ENCODE data around the gene ASCC2. TPM values are rescaled to one million over a fixed set of nuclear protein-coding genes. Genes with fewer than 3 reads are reported as not detected.

The ASCC2 gene
- total RNA-seq, 1 experiment from 2014 or later: 28.7 TPM

- DNase-seq (ENCODE audit: low read depth): no peak
Measured at GRCh38 chr22:29817724-29818123, 20.4 kb downstream of the ASCC2 start.

DNA sequence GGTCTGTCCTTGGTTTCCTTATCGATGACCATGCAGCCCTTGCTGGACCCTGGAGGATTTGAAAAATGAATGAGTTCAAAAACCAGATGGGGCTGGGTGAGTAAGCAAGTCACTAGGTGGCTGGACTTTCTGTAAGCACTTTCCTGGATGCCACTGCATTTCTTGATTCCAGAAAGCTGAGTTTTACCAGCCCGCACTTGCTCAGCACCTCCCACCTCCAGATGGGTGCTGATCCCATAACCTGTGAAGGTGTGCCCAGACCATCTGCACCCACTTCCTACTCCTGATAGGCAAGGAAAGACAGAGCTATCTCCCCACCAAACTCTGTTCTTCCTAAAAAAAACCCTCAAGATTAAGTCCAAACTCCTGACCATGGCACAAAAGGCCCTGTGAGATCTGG lies 21.1 kb downstream of the ASCC2 start:
- DNase-seq (ENCODE audit: low read depth): no peak

GRCh38 chr22:29816539-29816938 lies 21.5 kb downstream of the ASCC2 start:
- DNase-seq (ENCODE audit: low read depth): no peak

DNA sequence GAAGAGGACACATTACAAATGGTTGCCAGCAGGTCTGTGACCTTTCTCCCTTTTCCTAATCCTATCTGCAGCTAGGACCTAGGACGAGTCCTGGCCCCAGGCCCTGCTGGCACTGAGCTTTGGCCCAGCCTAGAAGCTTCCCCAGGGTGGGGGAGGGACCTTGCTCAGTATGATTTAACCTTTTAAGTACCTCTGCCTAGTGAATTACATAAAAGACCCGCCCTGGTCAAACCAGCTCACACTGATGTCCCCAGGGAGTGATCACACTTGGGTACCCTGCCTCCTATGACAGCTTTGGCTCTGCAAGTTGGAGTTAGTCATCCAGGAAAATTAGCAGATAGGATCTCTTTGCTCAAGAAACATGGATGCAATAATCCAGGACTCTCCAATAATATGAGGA lies 21.9 kb downstream of the ASCC2 start:
- no peak for DNase-seq (ENCODE audit: low read depth)

DNA sequence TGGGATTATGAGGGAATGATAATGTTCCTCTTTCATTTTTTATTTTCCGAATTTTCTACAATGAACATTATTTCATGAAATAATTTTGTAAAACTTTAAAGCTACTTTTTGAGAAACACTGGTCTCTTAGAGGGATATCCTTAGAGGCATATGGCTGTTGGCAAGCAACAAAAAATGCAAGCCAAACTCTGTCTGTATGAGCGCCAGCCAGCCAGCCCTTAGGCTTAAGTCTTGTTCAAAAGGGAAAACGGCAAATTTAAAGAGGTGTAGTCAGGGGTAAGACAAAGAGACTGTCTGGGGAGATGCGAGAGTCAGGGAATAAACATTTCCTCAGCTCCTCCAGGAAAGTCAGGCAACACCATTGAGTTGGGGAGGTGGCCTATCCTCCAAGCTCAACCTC lies 22.5 kb downstream of the ASCC2 start:
- DNase-seq (ENCODE audit: low read depth): no peak

- no peak for DNase-seq (ENCODE audit: low read depth)
Measured at GRCh38 chr22:29814003-29814402, 24.1 kb downstream of the ASCC2 start.

DNA sequence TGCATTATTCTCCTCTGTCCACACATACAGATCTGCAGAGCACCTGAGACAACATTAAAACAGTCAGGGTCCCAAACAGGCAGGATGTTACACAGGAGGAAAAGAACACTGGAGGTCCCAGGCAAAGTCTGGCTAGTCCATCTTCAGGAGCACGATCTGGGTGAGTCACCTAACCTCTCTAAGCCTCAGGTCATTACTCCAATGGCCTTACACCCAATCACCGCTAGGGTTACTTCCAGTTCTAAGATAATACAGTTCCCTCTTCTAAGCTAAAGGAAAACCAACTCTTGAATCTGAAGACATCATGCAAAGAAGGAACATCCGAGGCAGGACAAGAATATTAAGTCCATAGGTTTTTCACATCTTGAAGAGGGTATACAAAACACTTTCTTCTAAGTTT lies 24.5 kb downstream of the ASCC2 start:
- peak; percentile 48 for DNase-seq (ENCODE audit: low read depth)

DNA sequence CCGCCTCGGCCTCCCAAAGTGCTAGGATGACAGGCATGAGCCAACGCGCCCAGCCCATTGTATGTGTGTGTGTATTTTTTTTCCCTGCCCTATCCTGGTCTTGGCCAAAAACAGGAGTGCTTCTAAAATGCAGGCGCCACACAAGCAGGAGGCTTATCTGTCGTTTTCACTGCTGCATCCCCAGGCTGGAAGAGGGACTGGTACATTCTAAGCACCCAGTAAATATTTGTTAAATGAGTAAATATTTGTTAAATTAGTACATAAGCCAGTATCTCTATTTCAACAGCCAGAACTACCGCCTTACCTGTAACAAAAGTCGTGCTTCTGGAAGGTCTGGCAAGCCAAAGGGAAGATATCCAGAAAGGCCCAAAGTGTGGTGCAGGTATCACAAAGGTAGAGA lies 24.9 kb downstream of the ASCC2 start:
- no peak for DNase-seq (ENCODE audit: low read depth)

- no peak for DNase-seq (ENCODE audit: low read depth)
Measured at GRCh38 chr22:29811377-29811776, 26.7 kb downstream of the ASCC2 start.

DNA sequence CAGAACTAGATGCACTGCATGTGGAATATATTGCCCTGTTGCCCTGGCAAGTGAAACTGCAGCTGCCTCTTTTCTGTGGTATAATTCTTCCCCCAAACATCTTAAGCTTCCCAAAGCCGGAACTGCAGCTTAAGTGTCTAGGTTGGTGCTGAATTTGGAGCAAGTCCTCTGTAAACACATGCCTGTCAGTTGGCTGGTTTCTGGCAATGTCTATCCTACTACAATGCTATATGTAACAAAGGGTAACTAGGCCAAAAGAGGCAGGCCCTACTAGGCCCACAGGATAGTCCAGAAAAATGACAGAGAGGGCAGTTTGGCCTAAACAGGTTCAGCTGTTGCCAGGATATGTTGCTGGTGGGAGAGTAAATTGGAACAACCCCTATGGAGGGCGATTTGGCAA lies 27.9 kb downstream of the ASCC2 start:
- DNase-seq (ENCODE audit: low read depth): no peak

DNA sequence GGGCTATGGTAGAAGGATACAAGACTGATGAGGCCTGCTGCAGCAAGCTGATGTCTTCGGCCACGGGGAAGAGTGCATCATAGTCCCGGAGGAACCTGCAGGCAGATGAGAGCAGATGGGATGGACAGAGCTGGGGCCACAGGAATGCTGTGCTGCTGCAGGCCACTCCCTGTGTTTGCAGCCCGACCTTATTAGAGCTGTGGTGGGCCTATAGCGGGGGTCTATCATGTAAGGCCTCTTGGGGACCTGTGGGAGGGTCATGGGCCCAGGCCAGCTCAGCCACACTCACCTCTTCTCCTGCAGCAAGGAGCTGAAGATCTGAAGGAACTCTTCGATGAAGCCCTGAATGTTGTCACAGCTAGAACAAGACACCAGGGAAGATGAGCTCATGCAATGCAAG lies 31.9 kb downstream of the ASCC2 start:
- no peak for DNase-seq (ENCODE audit: low read depth)

- no peak for DNase-seq (ENCODE audit: low read depth)
Measured at GRCh38 chr22:29804985-29805384, 33.1 kb downstream of the ASCC2 start.

DNA sequence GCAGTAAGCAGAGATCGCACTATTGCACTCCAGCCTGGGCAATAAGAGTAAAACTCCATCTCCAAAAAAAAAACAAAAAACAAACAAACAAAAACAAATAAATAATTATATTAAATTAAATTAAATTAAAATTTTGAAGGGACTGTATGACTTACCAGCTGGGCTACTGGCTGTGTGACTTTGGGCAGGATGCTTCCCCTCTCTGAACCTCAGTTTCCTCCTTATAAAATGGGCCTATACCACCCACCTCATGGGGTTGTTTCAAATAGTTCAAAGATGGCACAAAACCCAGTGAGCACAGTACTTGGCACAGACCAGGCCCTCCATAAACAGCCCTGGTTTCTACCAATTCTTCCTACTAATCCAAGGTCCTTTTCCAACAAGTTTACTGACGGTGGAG lies 34.9 kb downstream of the ASCC2 start:
- DNase-seq (ENCODE audit: low read depth): no peak

DNA sequence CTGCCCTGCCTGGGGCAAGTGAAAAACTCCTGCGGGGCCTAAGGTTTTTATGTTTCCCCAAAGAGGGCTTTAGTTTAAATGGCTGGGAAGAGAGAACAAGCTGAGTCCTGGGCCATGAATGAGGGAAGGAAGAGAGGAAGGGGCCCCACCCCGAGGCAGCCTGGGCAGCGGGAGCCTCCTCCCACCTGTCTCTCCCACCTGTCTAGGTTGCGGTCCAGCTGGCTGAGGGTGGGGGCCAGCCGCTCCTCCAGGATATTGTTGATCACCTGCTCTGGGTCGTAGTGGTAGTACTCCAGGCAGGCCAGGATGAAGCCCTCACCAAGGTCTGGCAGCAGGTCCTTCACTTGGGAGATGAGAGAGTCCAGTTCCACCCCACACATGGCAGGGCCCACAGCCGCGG lies 36.3 kb downstream of the ASCC2 start:
- no peak for DNase-seq (ENCODE audit: low read depth)

GRCh38 chr22:29801153-29801552 lies 36.9 kb downstream of the ASCC2 start:
- DNase-seq (ENCODE audit: low read depth): no peak

DNA sequence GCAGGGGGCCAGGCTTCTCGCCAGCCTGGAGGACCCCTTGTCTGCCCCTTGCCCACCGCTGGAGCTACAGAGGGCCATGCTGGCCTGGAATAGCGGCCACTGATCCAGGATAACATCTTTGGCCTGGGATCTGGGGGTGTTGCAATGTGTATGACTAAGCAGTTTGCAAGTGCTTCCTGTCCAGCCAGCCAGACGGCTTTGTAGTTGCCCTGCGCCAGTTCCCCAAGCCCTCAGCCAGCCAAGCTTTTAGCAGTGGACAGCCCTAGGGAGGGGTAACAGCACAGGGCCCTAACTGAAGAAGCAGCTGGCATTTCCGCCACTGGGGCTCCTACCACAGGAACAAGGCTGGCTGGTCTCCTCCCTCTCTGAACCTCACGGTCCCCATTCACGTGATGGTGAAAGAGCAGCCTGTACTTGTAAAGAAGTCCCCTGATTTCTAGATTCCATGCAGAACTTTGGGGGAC lies 38.8 kb downstream of the ASCC2 start:
- peak; percentile 96 for DNase-seq (ENCODE audit: low read depth)

GRCh38 chr22:29798801-29799200 lies 39.3 kb downstream of the ASCC2 start:
- no peak for DNase-seq (ENCODE audit: low read depth)

- DNase-seq (ENCODE audit: low read depth): no peak
Measured at GRCh38 chr22:29798318-29798717, 39.8 kb downstream of the ASCC2 start.

GRCh38 chr22:29797351-29797750 lies 40.7 kb downstream of the ASCC2 start:
- no peak for DNase-seq (ENCODE audit: low read depth)

GRCh38 chr22:29795663-29796062 lies 42.4 kb downstream of the ASCC2 start:
- no peak for DNase-seq (ENCODE audit: low read depth)

GRCh38 chr22:29793396-29793795 lies 44.7 kb downstream of the ASCC2 start:
- DNase-seq (ENCODE audit: low read depth): no peak

GRCh38 chr22:29790061-29790460 lies 48.0 kb downstream of the ASCC2 start:
- DNase-seq (ENCODE audit: low read depth): no peak

DNA sequence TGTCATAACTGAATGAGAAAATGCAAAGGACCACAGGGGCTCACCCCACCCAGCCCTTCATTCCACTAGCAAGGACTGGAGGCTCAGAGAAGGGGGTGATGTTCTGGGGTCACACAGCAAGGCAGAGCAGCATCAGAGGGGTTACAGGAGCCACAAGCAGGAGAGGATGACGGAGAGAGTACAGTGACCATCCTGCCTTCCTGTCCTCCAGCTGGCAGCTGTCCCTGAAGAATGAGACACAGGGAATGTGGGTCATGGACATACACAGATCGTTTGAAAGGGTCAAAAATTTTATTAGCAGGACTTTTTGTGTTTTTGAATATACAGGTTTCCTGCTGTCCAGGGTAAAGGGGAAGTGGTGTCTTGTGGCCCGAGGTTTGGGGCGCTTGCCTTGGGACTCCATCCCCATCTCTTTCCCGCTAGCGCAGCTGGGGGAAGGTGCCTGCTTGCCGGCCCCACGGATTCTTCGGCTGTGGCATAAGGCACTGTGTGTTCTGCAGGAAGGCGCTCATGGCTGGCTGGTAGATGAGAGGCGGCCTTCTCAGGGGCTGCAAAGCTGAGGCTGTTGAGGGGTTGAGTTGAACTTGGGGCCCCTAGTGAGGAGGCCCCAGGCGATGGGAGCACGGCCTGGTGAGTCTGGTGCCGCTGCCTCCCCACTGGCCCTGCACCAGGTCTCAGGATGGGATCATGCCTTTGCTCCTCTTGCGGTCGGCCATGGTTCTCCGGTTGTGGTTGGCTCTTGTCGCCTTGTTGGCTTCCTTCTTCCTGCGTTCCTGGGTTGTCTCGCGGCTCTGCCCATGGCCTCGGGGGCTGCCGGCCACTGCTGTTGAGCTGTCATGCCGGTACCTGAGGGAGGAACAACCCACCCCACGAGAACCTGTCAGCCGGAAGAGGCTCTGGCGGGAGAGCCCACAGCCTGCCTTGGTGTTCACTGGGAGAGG lies 49.5 kb downstream of the ASCC2 start:
- DNase-seq (ENCODE audit: low read depth): no peak
